GM12874 (cell line): ENCODE measurements around the gene TTLL4.

ENCODE experiments used
- CTCF ChIP-seq: IDR thresholded peaks from 2 replicates; pipeline ENCODE4 v1.5.1; 2011; ENCODE audit warnings: low read depth, mild to moderate bottlenecking, control low read depth, low read length, moderate library complexity; ENCODE audit not compliant: insufficient read depth

The TTLL4 gene

DNA sequence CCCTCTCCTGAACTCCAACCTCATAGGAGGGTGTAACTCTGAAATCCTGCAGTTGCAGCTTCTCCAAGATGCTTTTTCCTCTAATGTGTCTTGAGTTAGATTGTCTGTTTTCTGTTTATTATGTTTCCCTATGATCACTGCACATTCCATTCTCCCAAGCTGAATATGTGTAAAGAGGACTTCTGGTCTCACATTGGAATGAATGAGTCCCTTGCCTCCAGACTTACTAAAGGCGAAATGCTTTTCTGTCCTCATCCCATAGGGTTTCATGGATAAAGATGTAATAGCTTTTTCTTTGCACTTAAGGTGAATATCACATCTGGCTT, 35.8 kb downstream of the TTLL4 start:
- TF ChIP-seq CTCF = no peak

DNA sequence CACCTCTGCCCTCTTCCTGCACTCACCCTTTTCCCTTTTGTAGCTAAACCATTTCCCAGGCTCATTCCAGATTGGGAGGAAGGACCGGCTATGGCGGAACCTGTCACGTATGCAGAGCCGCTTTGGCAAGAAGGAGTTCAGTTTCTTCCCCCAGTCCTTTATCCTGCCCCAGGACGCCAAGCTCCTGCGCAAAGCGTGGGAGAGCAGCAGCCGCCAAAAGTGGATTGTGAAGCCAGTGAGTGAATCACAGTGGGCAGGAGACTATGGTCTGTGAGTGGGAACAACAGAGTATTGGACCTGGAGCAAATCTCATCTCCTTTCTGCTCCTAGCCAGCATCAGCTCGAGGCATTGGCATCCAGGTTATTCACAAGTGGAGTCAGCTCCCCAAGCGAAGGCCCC, 36.3 kb downstream of the TTLL4 start:
- TF ChIP-seq CTCF = no peak

DNA sequence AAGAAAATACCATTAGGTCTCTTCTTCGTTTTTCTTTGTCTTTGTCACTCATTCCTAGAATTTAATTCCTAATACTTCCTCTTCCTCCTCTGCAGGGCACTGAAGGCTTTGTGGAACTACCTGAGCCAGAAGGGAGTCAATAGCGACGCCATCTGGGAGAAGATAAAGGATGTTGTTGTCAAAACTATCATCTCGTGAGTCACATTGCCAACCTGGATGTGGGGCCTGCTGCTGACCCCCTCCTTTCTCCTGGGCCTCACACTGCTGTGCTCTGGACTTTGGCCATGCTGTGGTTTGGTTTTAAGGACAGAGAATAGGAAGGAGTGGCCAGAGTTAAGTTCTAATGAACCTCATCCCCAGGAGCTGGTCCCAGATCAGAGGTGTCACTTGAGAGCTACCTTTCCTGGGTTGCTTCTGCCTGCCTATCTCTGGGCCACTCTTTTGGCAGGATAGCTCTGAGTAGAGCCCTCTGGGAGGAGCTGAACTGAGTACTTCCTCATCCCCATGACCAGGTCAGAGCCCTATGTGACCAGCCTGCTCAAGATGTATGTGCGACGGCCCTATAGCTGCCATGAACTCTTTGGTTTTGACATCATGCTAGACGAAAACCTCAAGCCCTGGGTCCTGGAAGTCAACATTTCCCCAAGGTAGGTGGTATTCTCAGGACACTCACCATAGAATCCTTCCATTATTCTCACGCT, 38.3 kb downstream of the TTLL4 start:
- no peak for TF ChIP-seq CTCF

GRCh38 chr2:218754201-218754600, 43.6 kb downstream of the TTLL4 start:
- no peak for TF ChIP-seq CTCF

- no peak for TF ChIP-seq CTCF
These were observed 44.1 kb downstream of the TTLL4 start for GRCh38 chr2:218754781-218755180.

DNA sequence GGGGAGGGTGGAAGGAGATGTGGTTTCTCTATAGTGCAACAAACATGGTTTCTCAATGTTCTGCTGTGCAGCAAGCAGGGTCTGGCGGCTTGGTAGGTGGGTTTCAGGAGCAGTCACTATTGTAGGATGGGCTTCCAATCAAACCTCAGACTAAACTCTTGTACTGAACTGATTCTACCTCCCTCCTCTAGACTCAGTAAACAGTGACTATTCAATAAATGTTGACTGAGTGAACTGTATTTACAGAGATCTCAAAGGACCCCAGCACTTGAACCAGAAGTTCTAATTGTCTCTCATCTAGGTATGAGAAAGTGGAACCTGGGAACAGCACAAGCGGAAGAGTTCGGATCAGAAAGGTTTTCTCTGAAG, 44.5 kb downstream of the TTLL4 start:
- no peak for TF ChIP-seq CTCF

DNA sequence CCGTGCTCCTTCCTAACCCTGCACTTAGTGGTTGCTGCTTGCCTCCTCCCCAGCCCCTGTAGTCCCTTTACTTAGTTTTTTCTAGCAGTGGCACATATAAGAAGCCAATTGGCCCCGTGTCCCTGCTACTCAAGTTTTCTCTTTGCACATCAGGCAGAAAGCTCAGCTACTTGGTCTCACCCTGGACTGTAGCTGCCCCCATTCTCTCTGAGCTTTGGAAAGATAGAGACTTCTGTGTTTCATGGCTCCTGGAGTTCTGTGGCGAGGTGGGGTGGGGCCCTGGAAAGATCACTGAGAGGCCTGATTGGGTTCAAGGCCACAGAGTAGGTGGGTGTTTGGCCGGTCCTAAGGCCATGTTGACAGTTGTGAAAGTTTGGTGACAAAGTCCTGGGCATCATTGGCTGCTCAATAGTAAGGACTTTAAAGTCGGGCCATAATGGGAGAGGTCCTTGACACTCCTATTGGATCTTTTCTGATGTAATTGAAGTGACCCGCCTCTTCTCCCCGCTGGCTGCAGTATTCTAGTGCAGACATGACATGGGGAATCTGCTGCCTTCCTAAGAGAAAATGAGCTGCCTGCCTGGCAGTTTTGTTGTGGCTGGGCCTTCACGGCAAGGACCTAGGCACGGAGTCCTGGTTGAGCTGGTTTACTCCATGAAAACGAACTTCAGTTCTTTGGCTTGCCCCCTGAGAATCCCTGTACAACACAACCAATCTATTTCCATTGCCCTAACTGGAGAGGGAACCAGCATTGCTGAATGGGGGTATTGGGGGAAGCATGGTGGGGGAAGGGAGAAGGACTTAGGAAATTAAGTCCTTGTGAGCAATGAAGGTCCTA, 45.2 kb downstream of the TTLL4 start:
- TF ChIP-seq CTCF = no peak
